Nephron progenitor cell (in vitro differentiated cells): ENCODE measurements around the gene MECR.

Experiments used
- DNase-seq: peaks from one replicate; pipeline ENCODE4 v3.0.0; 2021
- H3K27ac Mint-ChIP-seq: 2 replicates; pipeline ENCODE4 v1.8.0; 2021; ENCODE audit warnings: mild to moderate bottlenecking, moderate library complexity, mixed read lengths
- H3K27me3 Mint-ChIP-seq: 2 replicates; pipeline ENCODE4 v1.8.0; 2021; ENCODE audit warnings: mild to moderate bottlenecking, low read depth, mixed read lengths; ENCODE audit not compliant: poor library complexity
- H3K36me3 Mint-ChIP-seq: 2 replicates; pipeline ENCODE4 v1.8.0; 2021; ENCODE audit warnings: low read depth, mixed read lengths
- H3K4me1 Mint-ChIP-seq: 2 replicates; pipeline ENCODE4 v1.8.0; 2021; ENCODE audit warnings: mixed read lengths
- H3K4me3 Mint-ChIP-seq: 2 replicates; pipeline ENCODE4 v1.8.0; 2021; ENCODE audit warnings: mild to moderate bottlenecking, moderate library complexity, mixed read lengths
- H3K9me3 Mint-ChIP-seq: 2 replicates; pipeline ENCODE4 v1.8.0; 2021; ENCODE audit warnings: mild to moderate bottlenecking, moderate library complexity, mixed read lengths
- CTCF ChIP-seq: fragments of 200-600 bp; sonication (generic); IDR thresholded peaks from 2 replicates; pipeline ENCODE4 v1.5.0; 2021; ENCODE audit warnings: antibody characterized with exemption

The MECR gene

GRCh38 chr1:29202053-29202452 lies 28.7 kb downstream of the MECR start:
- Mint-ChIP-seq H3K9me3 (no peaks in the 10 kb centered on the region), H3K27me3 (no peaks in the 10 kb centered on the region), H3K36me3 (peaks cover 26% of the 10 kb centered on the region), H3K27ac (no peak overlapping the region), H3K4me3 (no peak overlapping the region), H3K4me1 (no peaks in the 10 kb centered on the region)
- DNase-seq: no peak
- TF ChIP-seq CTCF: no peak

GRCh38 chr1:29201595-29202051 lies 29.1 kb downstream of the MECR start:
- H3K4me3 Mint-ChIP-seq: no peak overlapping the region
- no peak for DNase-seq
- H3K9me3 Mint-ChIP-seq: no peaks in the 10 kb centered on the region
- no peak overlapping the region for H3K27ac Mint-ChIP-seq
- no peak for TF ChIP-seq CTCF
- no peaks in the 10 kb centered on the region for H3K27me3 Mint-ChIP-seq
- peaks cover 26% of the 10 kb centered on the region for H3K36me3 Mint-ChIP-seq
- H3K4me1 Mint-ChIP-seq: no peaks in the 10 kb centered on the region

GRCh38 chr1:29200906-29201594 lies 29.7 kb downstream of the MECR start:
- H3K27ac Mint-ChIP-seq: no peak overlapping the region
- DNase-seq: no peak
- no peaks in the 10 kb centered on the region for H3K9me3 Mint-ChIP-seq
- H3K36me3 Mint-ChIP-seq: peaks cover 26% of the 10 kb centered on the region
- H3K4me1 Mint-ChIP-seq: no peaks in the 10 kb centered on the region
- no peak for TF ChIP-seq CTCF
- H3K27me3 Mint-ChIP-seq: no peaks in the 10 kb centered on the region
- H3K4me3 Mint-ChIP-seq: no peak overlapping the region

GRCh38 chr1:29197993-29198392 lies 32.7 kb downstream of the MECR start:
- H3K9me3 Mint-ChIP-seq: no peaks in the 10 kb centered on the region
- TF ChIP-seq CTCF: no peak
- H3K27ac Mint-ChIP-seq: no peak overlapping the region
- H3K4me1 Mint-ChIP-seq: no peaks in the 10 kb centered on the region
- no peak overlapping the region for H3K4me3 Mint-ChIP-seq
- H3K36me3 Mint-ChIP-seq: peaks cover 41% of the 10 kb centered on the region
- DNase-seq: no peak
- no peaks in the 10 kb centered on the region for H3K27me3 Mint-ChIP-seq

GRCh38 chr1:29197590-29197924 lies 33.2 kb downstream of the MECR start:
- Mint-ChIP-seq H3K4me3 (no peak overlapping the region), H3K4me1 (no peaks in the 10 kb centered on the region), H3K27ac (no peak overlapping the region)

More at GRCh38 chr1:29197590-29197924, 33.2 kb downstream of the MECR start:
- TF ChIP-seq CTCF: peak; percentile 19
- H3K36me3 Mint-ChIP-seq: peaks cover 44% of the 10 kb centered on the region
- no peaks in the 10 kb centered on the region for H3K27me3 Mint-ChIP-seq
- no peaks in the 10 kb centered on the region for H3K9me3 Mint-ChIP-seq
- DNase-seq: no peak
